Fibroblast of skin of scalp (primary cell): ENCODE results near the gene ABHD17B. TPM values are rescaled to one million over a fixed set of nuclear protein-coding genes. Genes with fewer than 3 reads are reported as not detected.
"Not testable (repeated sequence)": the region's sequence is repeated elsewhere in the genome, so short reads cannot be mapped to it uniquely, and the experiment has no call there.

Experiments used
- DNase-seq: peaks from one replicate; pipeline ENCODE4 v3.0.0-alpha.2; 2013
- polyA plus RNA-seq, 2 experiments: library from polyadenylated mRNA; unstranded; fragments of 120-200 nt; gene quantifications; one replicate each; pipeline ENCODE4 v1.2.1, GENCODE V29; 2013; ENCODE audit not compliant: insufficient read length in 2 of 2

ABHD17B gene
- polyA plus RNA-seq (2013, experiment 1 of 2; ENCODE audit: insufficient read length): 11.7 TPM
- polyA plus RNA-seq (2013, experiment 2 of 2; ENCODE audit: insufficient read length): 11.8 TPM

- peak; percentile 100 for DNase-seq
These were observed at the start of gene ABHD17B, which contains the start of gene C9orf85 for GRCh38 chr9:71911061-71911907. Gene ABHD17B, minus strand, starts transcription at chr9:71911193. Its CDS starts 36,113 bp downstream, at chr9:71875080. Gene C9orf85, plus strand, starts transcription at chr9:71911639. Its CDS starts 96 bp downstream, at chr9:71911735.

- no peak for DNase-seq
These were observed 44.4 kb upstream of the ABHD17B start for GRCh38 chr9:71955300-71955915.

GRCh38 chr9:71954652-71955051 lies 43.7 kb upstream of the ABHD17B start:
- DNase-seq: not testable (repeated sequence)

- no peak for DNase-seq
These were observed 33.9 kb upstream of the ABHD17B start for GRCh38 chr9:71944754-71945375.

GRCh38 chr9:71941998-71942567 lies 31.1 kb upstream of the ABHD17B start:
- DNase-seq: no peak

GRCh38 chr9:71941060-71941568 lies 30.1 kb upstream of the ABHD17B start:
- peak; percentile 62 for DNase-seq

- peak; percentile 41 for DNase-seq
These were observed 26.9 kb upstream of the ABHD17B start for GRCh38 chr9:71937898-71938297.

- DNase-seq: no peak
These were observed 26.2 kb upstream of the ABHD17B start for GRCh38 chr9:71937070-71937625.

GRCh38 chr9:71936066-71936465 lies 25.1 kb upstream of the ABHD17B start:
- DNase-seq: no peak

- DNase-seq: no peak
These were observed 20.2 kb upstream of the ABHD17B start for GRCh38 chr9:71931166-71931565.

- peak; percentile 83 for DNase-seq
These were observed 18.9 kb upstream of the ABHD17B start for GRCh38 chr9:71929791-71930440.

GRCh38 chr9:71929223-71929622 lies 18.2 kb upstream of the ABHD17B start:
- DNase-seq: peak; percentile 73

- DNase-seq: peak; percentile 29
These were observed 17.8 kb upstream of the ABHD17B start for GRCh38 chr9:71928806-71929205.

- DNase-seq: no peak
These were observed 17.4 kb upstream of the ABHD17B start for GRCh38 chr9:71928376-71928775.

GRCh38 chr9:71925834-71926233 lies 14.8 kb upstream of the ABHD17B start:
- DNase-seq: no peak

- no peak for DNase-seq
These were observed 13.6 kb upstream of the ABHD17B start for GRCh38 chr9:71924576-71924975.

- DNase-seq: no peak
These were observed 10.3 kb upstream of the ABHD17B start for GRCh38 chr9:71921190-71921814.

- DNase-seq: no peak
These were observed 9.6 kb upstream of the ABHD17B start for GRCh38 chr9:71920456-71921189.

- no peak for DNase-seq
These were observed 7.4 kb upstream of the ABHD17B start for GRCh38 chr9:71918419-71918818.

- no peak for DNase-seq
These were observed 6.0 kb upstream of the ABHD17B start for GRCh38 chr9:71916834-71917534.
